ENCODE data around the gene SF3A2.

DNA sequence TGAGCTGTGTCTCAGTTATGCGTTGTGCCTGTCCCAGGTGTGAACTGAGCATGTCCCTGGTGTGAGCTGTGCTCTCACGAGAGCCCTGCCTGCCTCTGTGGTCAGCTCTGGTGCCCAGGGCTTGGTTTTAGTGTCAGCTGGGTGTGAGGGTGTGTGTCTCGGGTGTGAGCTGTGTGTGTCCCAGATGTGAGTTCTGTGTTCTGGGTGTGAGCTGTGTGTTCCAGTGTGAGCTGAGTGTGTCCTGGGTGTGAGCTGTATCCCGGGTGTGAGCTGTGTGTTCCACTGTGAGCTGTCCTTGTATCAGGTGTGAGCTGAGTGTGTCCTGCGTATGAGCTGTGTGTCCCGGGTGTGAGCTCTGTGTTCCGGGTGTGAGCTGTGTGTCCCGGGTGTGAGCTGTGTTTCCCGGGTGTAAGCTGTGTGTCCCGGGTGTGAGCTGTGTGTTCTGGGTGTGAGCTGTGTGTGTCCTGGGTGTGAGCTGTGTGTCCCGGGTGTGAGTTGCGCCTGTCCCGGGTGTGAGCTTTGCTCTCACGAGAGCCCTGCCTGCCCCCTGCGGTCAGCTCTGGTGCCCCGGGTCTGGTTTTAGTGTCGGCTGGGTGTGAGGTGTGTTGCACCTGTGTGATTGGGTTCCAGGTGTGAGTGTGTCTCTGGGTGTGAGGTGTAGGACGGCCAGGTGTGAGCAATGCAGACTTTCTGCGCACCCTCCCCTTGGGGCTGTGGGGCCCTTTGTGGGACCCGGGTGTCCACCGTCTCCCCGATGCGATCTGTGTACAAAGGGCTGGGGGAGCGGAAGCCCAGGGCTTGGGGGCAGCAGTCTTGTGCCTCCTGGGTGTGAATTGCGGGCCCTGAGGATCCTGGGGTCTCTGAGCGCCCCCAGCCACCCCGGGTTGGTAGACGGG lies 52.4 kb downstream of the SF3A2 start:
- TF ChIP-seq, protein P1, sequence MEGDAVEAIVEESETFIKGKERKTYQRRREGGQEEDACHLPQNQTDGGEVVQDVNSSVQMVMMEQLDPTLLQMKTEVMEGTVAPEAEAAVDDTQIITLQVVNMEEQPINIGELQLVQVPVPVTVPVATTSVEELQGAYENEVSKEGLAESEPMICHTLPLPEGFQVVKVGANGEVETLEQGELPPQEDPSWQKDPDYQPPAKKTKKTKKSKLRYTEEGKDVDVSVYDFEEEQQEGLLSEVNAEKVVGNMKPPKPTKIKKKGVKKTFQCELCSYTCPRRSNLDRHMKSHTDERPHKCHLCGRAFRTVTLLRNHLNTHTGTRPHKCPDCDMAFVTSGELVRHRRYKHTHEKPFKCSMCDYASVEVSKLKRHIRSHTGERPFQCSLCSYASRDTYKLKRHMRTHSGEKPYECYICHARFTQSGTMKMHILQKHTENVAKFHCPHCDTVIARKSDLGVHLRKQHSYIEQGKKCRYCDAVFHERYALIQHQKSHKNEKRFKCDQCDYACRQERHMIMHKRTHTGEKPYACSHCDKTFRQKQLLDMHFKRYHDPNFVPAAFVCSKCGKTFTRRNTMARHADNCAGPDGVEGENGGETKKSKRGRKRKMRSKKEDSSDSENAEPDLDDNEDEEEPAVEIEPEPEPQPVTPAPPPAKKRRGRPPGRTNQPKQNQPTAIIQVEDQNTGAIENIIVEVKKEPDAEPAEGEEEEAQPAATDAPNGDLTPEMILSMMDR (IDR thresholded peaks at IDR 0.05): no peak
- no peak for TF ChIP-seq ZFX (IDR thresholded peaks at IDR 0.05; ENCODE audit: borderline replicate concordance)
